Measurements from ENCODE around the gene VSIR. TPM values are rescaled to one million over a fixed set of nuclear protein-coding genes. Genes with fewer than 3 reads are reported as not detected.

The VSIR gene
- total RNA-seq = 4.3 and 10.0 TPM in 2 replicates

DNA sequence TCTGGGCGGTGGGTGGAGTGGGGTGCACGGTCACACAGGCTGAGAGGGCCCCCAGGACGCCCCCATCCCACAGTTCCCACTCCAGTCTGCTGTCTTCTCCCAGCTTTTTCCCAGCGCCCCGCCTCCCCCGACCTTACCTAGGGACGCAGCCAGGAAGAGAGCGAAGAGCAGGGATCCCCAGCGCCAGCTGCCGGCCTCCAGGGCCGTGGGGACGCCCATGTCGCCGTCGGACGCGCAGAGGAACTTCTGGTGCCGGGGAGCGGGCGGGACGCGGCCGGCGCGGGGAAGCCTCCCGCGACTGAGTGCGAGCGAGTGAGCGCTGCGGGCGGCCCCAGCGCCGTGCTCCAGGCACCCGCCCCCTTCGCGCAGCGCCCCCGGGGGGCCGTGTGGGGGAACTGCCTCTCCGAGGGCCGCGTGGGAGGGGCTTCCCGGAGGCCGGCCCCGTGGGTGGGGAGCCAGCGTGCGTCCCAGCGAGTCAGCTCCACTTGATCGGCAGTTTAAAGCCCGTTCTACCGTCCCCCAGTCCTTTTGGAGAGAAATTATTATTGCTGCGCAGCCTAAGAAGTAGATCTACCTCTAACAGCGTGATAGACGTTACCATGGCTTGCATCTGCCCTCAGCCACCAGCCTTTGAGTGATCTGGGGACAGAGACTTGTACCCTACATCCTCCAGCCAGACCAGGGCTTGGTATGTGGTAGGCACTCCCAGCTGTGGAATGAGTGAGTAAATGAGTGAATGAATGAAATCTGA lies at the start of gene VSIR:
Gene VSIR (minus strand): TSS at position 300 of the 751 bp plus-strand sequence. CDS start 81 bp downstream, at position 219.

DNA sequence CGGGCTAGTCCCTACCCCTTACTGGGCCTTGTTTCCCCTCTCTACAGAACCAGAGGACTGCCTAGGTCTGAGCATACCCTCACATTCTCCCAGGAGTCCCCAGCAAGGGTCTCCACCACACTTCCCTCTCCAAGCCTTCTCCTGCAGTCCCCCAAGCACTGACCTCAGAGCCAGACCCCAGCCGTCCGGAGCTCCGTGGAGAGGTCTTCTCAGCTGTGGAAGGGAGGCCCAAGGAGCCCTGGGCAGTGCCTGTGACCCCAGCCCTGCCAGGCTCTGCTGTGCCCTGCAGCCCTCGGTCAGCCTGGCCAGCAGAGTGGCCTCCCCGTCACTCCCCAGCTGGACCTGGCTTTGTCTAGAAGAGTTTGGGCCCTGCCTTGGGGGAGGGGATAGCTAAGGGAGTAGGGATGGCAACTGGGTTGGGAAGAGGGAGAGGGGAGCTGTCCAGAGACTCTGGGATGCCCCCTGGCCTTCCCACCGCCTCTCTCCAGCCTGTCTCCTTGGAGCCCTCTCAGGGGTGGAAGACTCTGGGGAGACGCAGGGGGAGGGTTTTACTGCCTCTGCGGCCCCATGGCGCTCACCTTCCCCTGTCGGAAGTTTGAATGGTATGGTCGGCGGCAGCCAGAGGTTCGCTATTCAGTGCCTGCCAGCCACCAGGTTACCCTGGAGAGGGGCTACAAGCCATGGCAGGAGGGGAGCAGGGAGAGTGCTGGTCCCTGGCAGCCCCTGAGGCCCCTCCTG lies 53.7 kb downstream of the VSIR start, which contains the start of gene C10orf105:
Gene C10orf105 (minus strand): TSS at position 315 of the 738 bp plus-strand sequence. CDS start 3,441 bp downstream, outside the sequence.

Other genes with a start within 250 kb of the VSIR start
- not detected in 2 replicates for gene C10orf105, start 53.7 kb downstream of the VSIR start, total RNA-seq
- gene PSAP, start 77.7 kb upstream of the VSIR start, total RNA-seq = 1,066 and 1,366 TPM in 2 replicates
- gene CHST3, start 190.9 kb upstream of the VSIR start, total RNA-seq = 20.0 and 21.1 TPM in 2 replicates